DND-41 (cell line): ENCODE measurements around the gene RYR2.

Experiments used
- EZH2 ChIP-seq: IDR thresholded peaks from 3 replicates; pipeline ENCODE4 v1.6.1; 2012; ENCODE audit warnings: borderline replicate concordance, low read depth, mild to moderate bottlenecking, moderate library complexity, low read length, inconsistent platforms; ENCODE audit not compliant: severe bottlenecking
- TF ChIP-seq, protein P1 (sequence below): IDR thresholded peaks from 2 replicates; pipeline ENCODE4 v1.5.1; 2012; ENCODE audit warnings: borderline replicate concordance, low read length, moderate library complexity, mild to moderate bottlenecking; ENCODE audit not compliant: poor library complexity, severe bottlenecking; ENCODE audit errors: extremely low read depth

DNA sequence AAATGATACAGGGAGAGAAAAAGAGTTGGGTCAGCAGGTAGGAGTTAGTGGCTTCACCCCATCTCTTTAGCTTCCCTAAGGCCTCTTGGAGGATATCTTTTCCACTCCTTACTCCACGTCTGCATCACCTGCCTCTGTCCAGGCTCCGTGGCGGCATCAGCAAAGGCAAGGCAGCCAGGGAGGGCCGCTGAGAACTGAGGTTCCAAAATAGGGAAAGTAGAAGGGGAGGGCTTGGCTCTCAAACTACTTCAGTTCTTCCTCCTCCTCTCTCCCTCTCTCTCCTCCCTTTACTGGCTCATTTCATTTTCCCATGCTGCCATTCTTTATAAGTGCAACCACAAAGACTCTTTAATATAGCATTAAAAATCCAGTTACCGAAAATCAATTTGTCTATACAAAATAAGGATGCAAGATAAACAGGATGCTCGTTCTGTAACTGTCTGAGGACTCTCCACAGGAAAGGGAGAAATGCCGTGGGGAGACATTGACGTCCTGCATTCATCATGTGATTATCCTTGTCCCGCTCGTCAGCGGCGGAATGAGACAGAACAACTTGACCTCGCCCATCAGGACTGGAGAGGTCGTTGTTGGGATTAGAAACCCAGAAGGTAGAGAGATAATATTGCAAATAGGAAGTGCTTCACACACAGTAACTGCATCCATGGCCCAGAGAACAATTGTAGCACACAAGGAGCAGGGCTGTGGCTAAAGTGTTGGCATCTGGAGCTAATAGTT is 34.7 kb upstream of the RYR2 start:
- no peak for TF ChIP-seq EZH2
- TF ChIP-seq, protein P1, sequence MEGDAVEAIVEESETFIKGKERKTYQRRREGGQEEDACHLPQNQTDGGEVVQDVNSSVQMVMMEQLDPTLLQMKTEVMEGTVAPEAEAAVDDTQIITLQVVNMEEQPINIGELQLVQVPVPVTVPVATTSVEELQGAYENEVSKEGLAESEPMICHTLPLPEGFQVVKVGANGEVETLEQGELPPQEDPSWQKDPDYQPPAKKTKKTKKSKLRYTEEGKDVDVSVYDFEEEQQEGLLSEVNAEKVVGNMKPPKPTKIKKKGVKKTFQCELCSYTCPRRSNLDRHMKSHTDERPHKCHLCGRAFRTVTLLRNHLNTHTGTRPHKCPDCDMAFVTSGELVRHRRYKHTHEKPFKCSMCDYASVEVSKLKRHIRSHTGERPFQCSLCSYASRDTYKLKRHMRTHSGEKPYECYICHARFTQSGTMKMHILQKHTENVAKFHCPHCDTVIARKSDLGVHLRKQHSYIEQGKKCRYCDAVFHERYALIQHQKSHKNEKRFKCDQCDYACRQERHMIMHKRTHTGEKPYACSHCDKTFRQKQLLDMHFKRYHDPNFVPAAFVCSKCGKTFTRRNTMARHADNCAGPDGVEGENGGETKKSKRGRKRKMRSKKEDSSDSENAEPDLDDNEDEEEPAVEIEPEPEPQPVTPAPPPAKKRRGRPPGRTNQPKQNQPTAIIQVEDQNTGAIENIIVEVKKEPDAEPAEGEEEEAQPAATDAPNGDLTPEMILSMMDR: no peak
